OCI-LY3 (cell line): ENCODE data around the gene CHID1.

Experiments
- EZH2phosphoT487 ChIP-seq: fragments of 200-600 bp; shearing (Covaris generic); IDR thresholded peaks from 2 replicates; pipeline ENCODE4 v1.6.1; 2018; ENCODE audit warnings: antibody characterized with exemption, mixed run types, low read depth
- TF ChIP-seq, protein P1 (sequence below): fragments of 200-600, 300-600 bp; sonication (generic); IDR thresholded peaks from 2 replicates; pipeline ENCODE4 v1.5.1; 2014; ENCODE audit warnings: antibody characterized with exemption, low read length, low read depth

DNA sequence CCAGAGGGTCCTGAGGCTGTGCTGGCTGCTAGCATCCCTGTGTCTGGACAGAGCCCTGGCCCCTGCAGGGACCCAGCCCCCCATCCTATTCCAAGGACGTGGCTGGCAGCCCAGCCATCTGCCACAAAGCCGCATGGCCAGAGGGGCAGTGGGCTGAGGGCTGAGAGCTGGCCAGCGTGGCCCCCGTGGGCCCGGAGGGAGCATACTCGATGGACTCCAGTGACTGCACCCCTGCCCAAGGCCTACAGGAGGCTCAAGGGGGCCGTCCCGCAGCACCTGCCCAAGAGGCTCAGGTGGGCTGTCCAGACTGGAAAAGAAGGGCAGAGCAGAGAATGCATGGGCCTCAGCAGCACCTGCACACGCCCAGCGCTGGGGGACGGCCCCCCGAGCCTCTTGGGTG, 54.8 kb downstream of the CHID1 start:
- TF ChIP-seq, protein P1, sequence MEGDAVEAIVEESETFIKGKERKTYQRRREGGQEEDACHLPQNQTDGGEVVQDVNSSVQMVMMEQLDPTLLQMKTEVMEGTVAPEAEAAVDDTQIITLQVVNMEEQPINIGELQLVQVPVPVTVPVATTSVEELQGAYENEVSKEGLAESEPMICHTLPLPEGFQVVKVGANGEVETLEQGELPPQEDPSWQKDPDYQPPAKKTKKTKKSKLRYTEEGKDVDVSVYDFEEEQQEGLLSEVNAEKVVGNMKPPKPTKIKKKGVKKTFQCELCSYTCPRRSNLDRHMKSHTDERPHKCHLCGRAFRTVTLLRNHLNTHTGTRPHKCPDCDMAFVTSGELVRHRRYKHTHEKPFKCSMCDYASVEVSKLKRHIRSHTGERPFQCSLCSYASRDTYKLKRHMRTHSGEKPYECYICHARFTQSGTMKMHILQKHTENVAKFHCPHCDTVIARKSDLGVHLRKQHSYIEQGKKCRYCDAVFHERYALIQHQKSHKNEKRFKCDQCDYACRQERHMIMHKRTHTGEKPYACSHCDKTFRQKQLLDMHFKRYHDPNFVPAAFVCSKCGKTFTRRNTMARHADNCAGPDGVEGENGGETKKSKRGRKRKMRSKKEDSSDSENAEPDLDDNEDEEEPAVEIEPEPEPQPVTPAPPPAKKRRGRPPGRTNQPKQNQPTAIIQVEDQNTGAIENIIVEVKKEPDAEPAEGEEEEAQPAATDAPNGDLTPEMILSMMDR, result no peak
- no peak for TF ChIP-seq EZH2phosphoT487
